Measurements from ENCODE around the gene VAMP8.
"Not testable (repeated sequence)": the region's sequence is repeated elsewhere in the genome, so short reads cannot be mapped to it uniquely, and the experiment has no call there.

The VAMP8 gene

GRCh38 chr2:85577386-85578242, at the start of gene VAMP8:
Gene VAMP8 (plus strand): TSS chr2:85577586. CDS start chr2:85577647, 61 bp downstream.
- DNase-seq = no peak

- DNase-seq = no peak
These were observed 49.6 kb upstream of the VAMP8 start for GRCh38 chr2:85527787-85528186.

- no peak for DNase-seq
These were observed 49.0 kb upstream of the VAMP8 start for GRCh38 chr2:85528355-85528754.

- no peak for DNase-seq
These were observed 47.6 kb upstream of the VAMP8 start for GRCh38 chr2:85529809-85530208.

GRCh38 chr2:85531589-85531988, 45.8 kb upstream of the VAMP8 start:
- no peak for DNase-seq

- no peak for DNase-seq
These were observed 43.3 kb upstream of the VAMP8 start for GRCh38 chr2:85534099-85534498.

- DNase-seq = no peak
These were observed 42.5 kb upstream of the VAMP8 start for GRCh38 chr2:85534881-85535280.

- peak; percentile 83 for DNase-seq
These were observed 40.9 kb upstream of the VAMP8 start for GRCh38 chr2:85536479-85536878.

- DNase-seq = peak; percentile 43
These were observed 39.5 kb upstream of the VAMP8 start for GRCh38 chr2:85537600-85538506.

GRCh38 chr2:85538507-85539360, 38.7 kb upstream of the VAMP8 start, which contains the start of gene MAT2A:
Gene MAT2A (plus strand): TSS chr2:85539168. CDS start chr2:85539288, 120 bp downstream.
- DNase-seq = peak; percentile 95

GRCh38 chr2:85539361-85540132, 37.8 kb upstream of the VAMP8 start:
- DNase-seq = peak; percentile 74

- no peak for DNase-seq
These were observed 37.2 kb upstream of the VAMP8 start for GRCh38 chr2:85540133-85540648.

GRCh38 chr2:85541262-85541661, 36.1 kb upstream of the VAMP8 start:
- DNase-seq = no peak

GRCh38 chr2:85541753-85542457, 35.5 kb upstream of the VAMP8 start:
- DNase-seq = no peak

GRCh38 chr2:85542777-85543176, 34.6 kb upstream of the VAMP8 start:
- no peak for DNase-seq

- not testable (repeated sequence) for DNase-seq
These were observed 33.1 kb upstream of the VAMP8 start for GRCh38 chr2:85544254-85544691.

GRCh38 chr2:85544915-85545779, 32.2 kb upstream of the VAMP8 start:
- not testable (repeated sequence) for DNase-seq

GRCh38 chr2:85545780-85546240, 31.6 kb upstream of the VAMP8 start:
- no peak for DNase-seq

GRCh38 chr2:85547089-85547858, 30.1 kb upstream of the VAMP8 start:
- no peak for DNase-seq
